Posterior cingulate gyrus (tissue), 11 donors: ENCODE results near the gene FTH1.

ENCODE experiments used
- DNase-seq, 10 donors: peaks; one replicate each; pipeline versions ENCODE4 v3.0.0 to v3.0.0-alpha.2; 2020 to 2021; ENCODE audit warnings: mixed read lengths in 3 of 10
- intact Hi-C: fragments of 100-400 bp; cut with DNase I; formaldehyde crosslinking; loops from one replicate; pipeline ENCODE4 v1.15.1; 2023

The FTH1 gene

DNA sequence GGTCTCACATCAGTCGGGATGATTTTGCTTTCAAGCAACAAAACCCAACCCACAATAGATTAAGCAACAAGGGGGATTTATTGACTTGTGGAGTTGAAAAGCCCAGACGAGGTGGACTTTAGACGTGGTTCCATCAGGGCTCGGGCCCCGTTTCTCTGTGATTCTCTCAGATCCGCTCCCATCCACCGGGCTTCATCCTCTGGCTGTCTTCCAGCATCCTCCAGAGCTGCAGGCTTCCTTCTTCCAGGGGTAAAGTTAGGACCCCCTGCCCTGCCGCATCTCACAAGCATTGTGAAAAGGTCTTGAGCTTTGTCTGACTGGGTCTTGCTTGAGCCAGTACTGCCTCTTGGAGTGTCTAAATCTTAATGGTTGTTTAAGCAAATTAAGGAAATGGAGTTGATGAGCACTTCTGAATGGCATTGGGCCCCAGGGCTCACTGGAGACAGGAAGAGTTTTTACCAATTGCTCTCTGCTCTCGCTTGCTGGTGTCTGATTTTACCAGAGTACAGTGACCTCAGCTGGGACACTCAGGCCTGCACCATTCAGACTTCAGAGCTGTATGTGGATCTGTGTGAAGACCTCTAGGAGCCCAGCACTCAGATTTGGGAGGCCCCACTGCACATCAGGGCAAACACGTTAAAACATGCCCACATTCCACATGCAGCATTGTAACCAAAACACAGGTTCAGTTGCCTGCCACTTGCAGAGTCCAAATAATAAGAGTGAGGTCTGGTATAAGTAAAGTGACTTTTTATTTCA, 13.5 kb upstream of the FTH1 start:
- DNase-seq: peak in 3 of 10 donors; percentile 10 to 47 (median 41)
- intact Hi-C loops: no loop called here

DNA sequence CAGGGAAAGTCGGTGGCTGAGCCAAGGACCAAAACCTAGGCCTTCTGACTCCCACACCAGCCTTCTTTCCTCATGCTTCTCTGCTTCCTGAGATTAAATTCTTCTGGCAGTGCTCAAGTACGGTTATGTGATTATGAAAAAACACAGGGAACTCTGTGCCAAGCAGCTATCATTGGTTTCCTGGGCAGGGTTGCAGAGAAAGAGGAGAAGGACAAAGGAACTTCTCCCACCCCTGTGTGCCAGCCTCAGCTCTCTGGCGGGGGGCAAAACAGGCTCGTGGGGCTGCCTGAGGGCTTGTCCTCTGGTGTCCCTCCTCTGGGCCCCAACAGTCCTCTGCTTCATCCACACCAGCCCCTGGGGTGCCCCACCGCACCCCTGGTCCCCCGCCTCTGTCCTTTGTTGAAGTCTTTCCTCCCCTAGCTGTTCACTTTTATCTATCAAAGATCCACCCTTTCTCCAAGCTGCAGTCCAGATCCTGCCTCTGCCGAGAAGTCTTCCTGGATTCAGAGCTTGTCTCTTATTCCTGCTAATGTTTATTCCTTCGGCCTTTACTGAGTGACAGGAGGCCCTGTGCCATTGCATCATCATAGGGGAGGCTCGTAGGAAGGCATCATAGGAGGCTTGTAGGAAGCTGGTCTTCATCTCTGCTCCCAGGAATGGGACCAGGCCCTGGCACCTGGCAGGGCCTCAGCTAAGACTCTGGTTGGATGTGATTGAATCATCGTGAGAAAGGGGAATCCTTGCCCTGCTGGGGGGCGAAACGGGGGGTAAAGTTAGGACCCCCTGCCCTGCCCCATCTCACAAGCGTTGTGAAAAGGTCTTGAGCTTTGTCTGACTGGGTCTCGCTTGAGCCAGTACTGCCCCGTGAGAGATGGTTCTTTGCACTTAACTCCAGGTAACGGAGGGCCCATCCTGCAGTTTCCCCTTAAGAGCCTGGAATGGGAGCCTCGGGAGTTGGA, 11.5 kb upstream of the FTH1 start:
- DNase-seq: peak in 2 of 10 donors; percentile 47 to 57
- intact Hi-C loops: no loop called here

DNA sequence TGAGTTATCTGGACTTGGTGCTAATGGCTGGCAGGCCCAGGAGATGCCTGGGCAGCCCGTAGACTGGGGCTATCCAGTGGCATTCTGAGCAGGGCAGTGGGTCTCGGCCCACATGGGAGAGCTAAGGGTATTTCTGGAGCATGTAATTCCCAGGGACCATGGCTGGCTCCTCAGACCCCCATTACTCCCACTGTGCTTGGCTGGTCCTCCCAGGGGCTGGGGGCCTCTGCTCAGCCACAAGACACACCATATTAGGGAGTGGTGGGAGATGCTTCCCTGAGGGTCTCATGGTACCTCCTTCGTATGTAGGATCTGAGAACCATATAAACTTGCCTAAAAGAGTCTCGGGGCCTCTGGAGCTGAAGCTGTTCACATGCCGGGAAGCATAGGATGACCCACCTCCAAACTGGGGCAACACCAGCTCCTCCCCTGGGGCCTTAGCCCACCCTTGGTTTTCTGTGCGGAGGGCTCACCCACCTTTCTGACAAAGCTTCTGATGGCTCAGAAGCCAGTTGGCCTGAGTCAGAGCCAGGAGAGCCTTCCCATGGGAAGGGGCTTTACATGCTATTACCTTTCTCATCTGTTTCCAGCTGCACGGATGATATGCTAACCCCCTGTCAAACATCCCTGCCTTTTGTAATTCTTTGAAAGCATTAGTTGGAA, 9.5 kb upstream of the FTH1 start:
- peak in 2 of 10 donors; percentile 18 to 55 for DNase-seq
- intact Hi-C loops: no loop called here

DNA sequence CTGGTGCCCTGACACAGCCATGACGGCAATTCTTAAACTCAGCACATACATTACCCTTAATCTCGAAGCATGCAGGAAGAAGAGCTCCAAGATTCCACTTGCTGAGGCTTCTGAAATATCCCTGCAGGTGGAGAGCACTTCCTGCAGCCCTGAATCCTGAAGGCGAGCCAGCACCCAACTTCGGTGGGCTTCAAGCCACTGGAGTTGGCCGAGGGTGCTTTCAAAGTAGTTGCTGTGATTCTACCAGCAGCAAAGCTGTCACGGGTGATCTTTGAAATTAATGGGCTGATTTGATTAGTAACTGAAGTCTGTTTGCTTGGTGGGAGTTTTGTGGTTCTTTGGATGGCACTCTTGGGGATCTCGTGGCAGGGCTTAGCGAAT, 9.0 kb upstream of the FTH1 start:
- intact Hi-C loops: no loop called here
- DNase-seq: peak in 2 of 10 donors; percentile 8 to 47

DNA sequence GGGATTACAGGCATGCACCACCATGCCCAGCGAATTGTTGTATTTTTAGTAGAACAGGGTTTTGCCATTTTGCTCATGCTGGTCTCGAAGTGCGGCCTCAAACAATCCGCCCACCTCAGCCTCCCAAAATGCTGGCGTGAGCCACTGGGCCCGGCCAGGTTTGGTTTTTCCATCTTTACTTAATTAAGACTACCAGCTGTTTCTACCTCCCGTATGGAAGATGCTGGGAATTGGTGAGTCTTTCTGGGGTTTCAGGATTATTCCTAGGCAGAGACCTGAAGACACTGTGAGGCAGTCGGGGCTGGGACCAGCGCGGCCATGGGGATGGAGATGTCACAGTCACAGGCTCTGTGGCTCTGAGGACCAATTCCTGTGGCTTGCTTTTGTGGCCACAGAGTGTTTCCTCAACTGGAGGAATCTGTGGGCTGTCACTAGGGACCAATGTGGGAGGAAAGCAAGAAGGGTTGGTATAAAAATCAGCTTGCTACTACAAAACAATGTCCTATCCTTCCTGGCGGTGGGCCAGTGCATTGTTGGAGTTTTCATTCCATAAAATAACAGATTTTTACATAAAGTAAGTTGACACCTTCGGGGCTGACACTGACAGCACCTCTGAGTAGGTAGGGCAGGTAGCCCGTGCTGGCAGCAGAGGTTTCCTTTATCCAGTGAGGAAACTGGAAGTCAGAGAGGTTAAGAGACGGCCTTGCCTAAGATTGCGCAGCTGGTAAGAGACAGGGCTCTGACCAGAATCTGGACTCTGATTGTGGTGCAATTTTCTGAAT, 8.4 kb upstream of the FTH1 start:
- peak in 3 of 10 donors; percentile 14 to 85 (median 44) for DNase-seq
- intact Hi-C loops: no loop called here

DNA sequence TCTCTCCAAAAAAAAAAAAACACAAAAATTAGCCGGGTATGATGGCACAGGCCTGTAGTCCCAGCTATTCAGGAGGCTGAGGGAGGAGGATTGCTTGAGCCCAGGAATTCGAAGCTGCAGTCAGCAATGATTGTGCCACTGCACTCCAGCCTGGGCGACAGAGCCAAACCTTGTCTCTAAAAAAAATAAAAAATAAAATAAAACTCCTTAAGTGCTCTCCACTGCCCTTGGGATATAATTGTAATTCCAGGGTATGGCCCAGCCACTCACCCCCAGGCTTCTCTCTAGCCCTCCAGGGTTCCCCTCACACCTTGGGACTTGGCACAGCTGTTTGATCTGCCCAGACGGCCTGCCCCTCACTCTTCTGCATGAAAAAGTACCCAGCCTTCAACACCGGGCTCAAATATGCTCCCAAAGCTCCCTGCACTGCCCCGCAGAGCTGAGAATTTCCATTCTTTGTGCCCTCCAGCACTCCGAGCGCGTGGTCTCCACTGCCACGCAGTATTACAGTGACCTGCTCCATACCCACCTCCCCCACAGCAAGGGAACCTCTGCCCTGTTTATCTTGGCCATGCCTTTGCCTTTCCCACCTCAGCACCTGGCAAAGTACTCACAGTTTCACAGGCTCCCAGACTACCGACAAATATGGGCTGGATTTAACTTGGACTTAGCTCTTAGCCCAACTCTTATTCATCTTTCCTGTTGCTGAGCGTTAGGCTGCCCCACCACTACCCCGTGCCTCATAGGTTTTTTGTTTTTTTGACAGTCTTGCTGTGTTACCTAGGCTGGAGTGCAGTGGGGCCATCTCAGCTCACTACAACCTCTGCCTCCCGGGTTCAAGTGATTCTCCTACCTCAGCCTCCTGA, 7.6 kb upstream of the FTH1 start:
- DNase-seq: peak in 3 of 10 donors; percentile 10 to 44 (median 41)
- intact Hi-C loops: loop anchor here (5.0 kb wide), 1 partner anchor 32 kb away; no protein-coding TSS in a partner anchor

DNA sequence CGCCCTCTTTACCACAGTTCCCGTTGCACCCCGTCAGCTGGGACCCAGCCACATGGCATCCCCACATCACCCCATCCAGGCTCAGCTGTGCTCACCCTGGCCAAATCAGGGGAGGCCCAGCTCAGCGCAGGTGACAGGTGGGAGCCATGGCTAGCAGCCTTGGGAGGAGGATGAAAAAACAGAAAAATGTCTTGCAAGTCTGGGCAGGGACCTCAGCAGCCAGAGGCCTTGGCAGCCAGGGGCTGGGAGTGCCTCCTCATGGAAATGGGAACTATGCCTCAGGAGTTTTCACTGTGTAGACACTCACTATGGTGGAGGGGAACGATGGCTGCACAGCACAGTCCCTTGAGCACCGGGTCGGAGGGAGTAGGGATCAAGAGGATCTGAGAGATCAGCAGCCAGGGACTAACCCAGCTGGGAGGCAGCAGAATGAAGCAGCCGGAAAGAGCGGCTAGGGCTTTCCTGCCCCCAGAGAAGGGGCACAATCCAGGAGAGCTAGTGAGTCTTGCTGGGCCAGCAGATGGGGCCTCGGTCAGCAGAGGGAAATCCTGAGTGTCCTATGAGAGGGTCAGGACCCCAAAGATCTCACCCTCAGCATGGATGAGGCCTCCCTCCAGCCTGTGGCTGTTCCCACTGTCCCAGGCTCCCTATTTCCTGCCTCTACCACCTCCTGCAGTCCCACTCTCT, 6.2 kb upstream of the FTH1 start:
- DNase-seq: peak in 3 of 10 donors; percentile 15 to 77 (median 51)
- intact Hi-C loops: loop anchor here (5.0 kb wide), 1 partner anchor 34 kb away; no protein-coding TSS in a partner anchor

DNA sequence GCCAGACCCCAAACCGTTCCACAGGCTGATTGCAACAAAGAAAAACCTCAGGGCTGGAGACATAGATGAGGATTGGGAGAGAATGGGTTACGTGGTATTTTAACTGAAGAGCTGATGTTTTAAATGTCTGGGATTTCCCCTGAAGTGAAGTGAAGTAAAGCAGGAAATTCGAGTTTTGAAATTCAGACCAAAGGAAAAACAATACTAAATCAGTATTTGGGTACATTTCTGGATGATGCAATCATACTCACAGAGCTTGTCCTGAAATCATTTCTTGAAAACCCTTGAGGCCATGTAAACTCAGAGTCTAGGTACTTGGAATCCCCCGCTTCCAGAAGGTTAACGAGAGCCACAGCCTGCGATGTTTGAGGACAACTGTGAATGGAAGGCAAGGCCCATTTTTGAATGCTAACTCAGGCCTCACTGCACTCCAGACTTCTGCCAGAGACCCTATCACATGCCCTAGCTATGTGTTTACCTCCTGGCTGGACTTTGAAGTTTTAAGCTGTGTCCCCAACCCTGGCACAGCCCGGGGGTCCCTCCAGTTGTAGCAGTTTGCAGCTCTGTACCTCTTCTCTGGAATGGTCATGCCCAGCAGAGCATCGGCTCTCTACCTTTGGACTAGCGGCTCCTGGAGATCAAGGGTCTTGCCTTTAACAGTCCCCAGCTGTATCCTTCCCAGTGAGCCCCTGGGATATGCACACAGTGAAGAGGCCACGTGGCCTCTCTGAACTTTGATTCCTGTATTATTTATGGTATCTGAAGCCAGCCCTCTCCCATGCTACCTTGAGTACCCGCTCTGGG, 5.4 kb upstream of the FTH1 start:
- DNase-seq: peak in 2 of 10 donors; percentile 19 to 25
- intact Hi-C loops: loop anchor here (5.0 kb wide), 1 partner anchor 34 kb away; no protein-coding TSS in a partner anchor

DNA sequence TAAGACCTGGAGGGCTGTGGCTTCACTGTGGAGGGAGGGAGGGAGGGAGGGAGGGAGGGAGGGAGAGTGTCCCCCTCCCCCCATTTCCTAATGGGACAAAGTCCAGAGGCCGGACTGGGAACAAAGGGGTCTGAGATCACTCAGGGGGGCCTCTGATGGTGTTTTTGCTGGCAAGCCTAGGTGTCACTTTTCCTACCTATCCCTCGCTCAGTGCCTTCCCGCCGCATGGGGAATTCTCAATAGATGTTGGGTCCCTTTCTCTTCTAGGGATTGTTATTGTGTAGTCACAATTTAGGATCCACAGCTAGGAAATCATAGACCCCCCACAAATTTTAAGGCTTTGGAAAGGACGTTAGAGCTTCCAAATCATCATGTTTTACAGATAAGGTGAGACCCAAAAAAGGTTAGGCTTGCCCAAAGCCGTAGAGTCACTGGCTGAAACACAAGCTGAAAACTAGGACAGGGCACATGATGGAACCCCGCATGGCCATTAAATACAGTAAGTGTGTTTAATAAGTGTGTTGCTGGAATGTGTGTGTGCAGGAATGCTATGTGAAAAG, 4.8 kb upstream of the FTH1 start:
- intact Hi-C loops: loop anchor here (5.0 kb wide), 1 partner anchor 35 kb away; no protein-coding TSS in a partner anchor
- DNase-seq: no peak

DNA sequence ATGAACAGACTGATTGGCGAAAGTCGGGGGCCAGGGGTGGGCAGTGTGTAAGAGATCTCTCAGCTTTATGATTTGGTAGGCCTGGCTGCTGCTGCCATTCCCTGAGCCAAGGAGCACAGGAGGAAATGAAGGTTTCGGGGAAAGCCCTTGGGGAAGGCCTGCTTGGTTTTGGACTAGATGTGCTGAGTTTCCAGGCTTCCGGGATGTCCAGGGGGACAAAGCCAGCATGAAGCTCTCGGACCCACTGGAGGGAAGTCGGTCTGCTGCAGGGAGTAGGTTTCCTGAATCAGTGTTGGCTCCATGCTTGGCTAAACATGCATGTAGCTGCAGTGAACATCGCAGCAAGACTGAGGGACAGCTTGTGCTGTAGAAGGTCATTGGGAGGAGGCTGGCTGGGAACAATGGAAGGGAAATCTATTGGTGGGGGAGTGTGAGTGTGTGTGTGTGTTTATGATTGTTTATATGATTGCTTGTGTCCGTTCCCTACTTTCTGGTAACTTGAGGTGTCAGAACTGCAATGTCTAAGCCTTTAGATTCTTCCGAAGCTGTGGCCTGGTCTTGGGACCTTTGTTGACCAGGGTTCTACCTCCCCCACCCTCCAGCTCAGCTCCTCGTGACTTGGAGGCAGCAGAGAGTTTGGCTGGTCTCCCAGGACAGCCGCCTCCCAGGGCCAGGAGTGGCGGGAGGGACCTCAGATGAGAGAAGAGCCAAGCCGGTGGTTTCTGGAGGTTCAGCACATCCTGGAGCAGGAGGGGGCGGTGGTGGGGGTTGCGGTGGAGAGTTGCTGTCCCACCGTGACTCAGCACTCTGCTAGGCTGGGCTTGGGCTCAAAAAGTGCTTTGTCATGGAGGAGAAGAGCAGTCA, 4.0 kb upstream of the FTH1 start:
- intact Hi-C loops: loop anchor here (5.0 kb wide), 1 partner anchor 36 kb away; no protein-coding TSS in a partner anchor
- DNase-seq: peak; percentile 90 to 99 (median 94)

DNA sequence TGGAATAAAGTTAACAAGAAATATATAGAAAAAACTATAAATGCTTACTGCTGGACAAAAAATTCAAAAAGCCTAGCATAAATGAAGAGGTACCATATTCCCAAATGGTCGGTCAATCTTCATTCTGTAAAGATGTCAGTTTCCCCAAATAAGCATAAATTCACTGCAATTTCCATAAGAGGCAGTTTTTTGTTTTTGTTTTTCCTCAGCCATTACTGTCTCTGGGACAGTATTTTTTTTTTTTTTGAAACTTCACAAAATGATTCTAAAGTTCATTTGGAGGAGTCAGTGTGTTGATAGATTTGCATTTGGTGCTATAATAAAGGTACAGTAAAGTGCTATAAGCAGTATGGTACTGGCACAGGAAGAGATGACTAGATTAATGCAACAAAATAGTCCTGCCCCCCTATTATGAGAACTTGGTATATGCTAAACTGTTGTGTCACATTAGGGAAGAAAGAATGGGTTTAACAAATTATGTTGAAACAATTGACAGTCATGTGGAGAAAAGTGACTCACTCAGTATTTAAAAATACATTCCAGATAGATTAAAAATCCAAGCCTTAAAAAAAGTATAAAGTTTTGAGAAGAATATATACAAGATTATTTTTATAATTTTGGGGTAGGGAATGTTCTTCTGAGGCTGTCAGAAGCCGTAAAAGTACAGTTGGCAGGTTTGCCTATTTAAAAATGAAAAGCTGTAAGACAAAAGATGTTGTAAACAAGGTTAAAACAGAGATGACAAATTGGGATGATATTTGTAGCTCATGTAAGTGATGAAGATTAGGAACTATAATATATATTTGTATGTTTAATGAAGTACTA, 2.6 kb upstream of the FTH1 start:
- no peak for DNase-seq
- intact Hi-C loops: loop anchor here (5.0 kb wide), 1 partner anchor 37 kb away; no protein-coding TSS in a partner anchor

DNA sequence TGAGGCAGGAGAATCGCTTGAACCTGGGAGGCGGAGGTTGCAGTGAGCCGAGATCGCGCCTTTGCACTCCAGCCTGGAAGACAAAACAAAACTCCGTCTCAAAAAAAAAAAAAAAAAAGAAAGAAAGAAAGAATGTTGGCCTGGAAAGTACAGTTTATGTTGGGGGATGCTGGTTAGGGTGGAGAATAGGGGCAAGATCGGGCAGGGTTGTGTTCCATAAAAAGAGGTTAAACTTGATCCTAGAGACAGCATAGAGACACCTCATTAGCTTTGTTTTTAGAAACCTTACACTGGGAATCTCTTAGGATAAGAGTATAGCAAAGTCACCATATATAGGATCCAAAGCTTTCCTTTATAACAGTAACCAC, 1.9 kb upstream of the FTH1 start:
- intact Hi-C loops: no loop called here
- DNase-seq: no peak

DNA sequence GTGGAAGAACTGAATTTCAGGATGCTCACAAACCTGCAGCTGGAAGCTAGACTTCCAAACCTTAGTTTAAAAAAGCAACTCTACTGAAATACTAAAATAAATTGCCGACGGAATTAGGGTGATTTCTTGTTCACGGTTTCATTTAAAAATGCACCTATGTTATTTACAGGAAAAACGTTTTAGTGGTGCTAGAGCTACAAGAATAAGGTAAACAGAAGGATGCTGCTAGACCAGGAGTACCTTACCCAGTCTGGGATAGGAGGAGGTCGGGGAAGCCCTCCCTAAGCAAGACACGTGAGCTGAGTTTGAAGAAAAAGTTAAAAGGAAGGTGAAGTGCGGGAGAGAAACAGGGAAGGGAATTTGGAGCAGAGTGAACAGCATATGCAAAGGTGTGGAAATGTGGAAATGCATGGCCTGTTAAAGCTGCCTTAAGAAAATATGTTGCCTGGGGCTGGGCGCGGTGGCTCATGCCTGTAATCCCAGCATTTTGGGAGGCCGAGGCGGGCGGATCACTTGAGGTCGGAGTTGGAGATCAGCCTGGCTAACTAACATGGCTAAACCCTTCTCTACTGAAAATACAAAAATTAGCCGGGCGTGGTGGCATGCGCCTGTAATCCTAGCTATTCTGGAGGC, 1.4 kb upstream of the FTH1 start:
- intact Hi-C loops: no loop called here
- DNase-seq: peak in 2 of 10 donors; percentile 63

DNA sequence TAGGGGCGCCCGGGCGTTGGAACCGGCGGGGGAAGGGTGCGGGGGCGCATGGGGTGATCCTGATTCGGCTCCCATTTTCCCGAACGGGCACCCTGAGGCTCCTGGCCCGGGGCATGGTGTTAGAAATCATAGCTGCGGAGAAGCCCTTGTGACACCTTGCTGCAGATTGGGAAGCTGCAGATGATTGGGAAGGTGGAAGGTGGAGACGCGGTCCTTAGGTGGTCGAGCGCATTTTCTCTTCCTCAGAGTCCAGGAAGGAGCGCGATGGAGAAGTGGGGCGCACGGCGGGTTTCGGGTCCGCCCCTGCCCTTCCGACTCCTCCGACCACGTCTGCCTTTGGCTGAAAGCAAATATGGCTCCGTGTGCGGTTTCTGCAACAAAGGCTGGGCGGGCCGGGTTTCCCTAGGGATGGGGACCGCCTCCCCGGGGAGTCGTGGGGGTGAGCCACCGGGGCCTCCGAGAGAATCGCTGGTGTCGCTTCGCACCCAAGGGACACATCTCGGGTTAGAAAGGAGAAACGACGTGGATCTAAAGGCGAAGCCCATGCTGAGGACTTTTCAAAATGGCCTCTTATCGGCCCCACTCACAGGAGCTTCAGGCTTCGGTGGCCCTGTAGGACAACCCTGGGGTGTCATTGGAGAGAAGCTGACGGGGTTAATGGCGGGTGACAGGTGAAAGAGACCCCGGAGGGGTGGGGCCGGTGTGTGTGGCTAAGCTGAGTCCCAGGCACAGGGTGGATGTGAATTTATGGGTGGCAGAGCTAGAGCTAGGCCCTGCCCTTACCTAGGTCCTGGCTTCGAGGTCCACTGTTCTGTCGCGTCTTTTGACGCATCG, 707 bp upstream of the FTH1 start:
- DNase-seq: peak in 7 of 10 donors; percentile 47 to 94 (median 63)
- intact Hi-C loops: loop anchor here (2.0 kb wide), 1 partner anchor 19 kb away; no protein-coding TSS in a partner anchor
